Activated gamma-delta T cell (primary cell): ENCODE measurements around the gene GLI2.

Experiments
- DNase-seq: peaks from one replicate; lab custom pipeline; 2025; lab: John Stamatoyannopoulos, UW
- total RNA-seq, 2 donors: gene quantifications; one replicate each; lab custom pipeline; 2026; lab: John Stamatoyannopoulos, UW

The GLI2 gene
- 0 to 0.04 reads per million in 2 donors for total RNA-seq

GRCh38 chr2:120735746-120736170, at the start of gene GLI2:
TSS of gene GLI2 (plus strand) at chr2:120735868. CDS start at chr2:120797321, 61,453 bp downstream.
- no peak for DNase-seq

GRCh38 chr2:120685974-120686297, 49.7 kb upstream of the GLI2 start:
- DNase-seq: no peak

- no peak for DNase-seq
Measured at GRCh38 chr2:120686511-120687168, 49.0 kb upstream of the GLI2 start.

GRCh38 chr2:120687210-120687609, 48.5 kb upstream of the GLI2 start:
- DNase-seq: no peak

- DNase-seq: no peak
Measured at GRCh38 chr2:120690521-120690920, 45.1 kb upstream of the GLI2 start.

- no peak for DNase-seq
Measured at GRCh38 chr2:120691410-120691809, 44.3 kb upstream of the GLI2 start.

DNA sequence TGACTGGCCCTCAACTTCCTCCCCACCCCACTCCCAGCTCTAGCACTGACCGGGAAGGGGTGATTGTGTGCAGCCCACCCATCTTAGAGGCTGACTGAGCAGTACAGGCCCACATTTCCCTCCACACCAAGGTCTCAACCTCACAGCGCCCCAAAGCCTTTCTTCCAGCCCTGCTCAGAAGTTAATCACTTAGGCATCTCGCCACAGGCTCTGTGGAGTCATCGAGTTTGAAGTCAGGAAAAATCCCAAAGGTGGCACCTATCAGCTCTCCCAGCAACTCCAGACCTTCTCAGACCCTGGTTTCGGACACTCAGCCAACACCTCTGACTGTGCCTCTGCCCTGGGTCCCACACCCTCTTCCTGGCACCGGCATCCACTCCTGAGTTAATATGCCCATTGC, 43.0 kb upstream of the GLI2 start:
- DNase-seq: no peak

DNA sequence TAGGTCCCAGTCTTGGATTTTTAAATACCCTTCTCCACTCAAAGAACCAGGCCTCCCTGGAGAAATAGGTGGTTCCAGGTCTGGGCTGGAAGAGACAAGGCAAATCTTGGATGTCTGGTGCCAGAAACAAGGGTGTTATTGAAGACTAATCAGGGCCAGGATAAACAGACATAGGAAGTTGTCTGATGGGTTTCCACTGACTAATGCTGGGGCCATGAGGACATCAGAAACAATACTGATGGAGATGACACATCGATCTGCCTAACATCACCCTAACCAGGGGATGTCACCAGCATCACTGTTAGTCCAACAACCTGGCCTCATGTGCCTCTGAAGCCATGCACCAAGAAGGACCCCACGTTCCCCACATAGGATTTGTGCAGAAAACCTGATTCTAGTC, 42.5 kb upstream of the GLI2 start:
- no peak for DNase-seq

GRCh38 chr2:120694034-120694433, 41.6 kb upstream of the GLI2 start:
- no peak for DNase-seq

DNA sequence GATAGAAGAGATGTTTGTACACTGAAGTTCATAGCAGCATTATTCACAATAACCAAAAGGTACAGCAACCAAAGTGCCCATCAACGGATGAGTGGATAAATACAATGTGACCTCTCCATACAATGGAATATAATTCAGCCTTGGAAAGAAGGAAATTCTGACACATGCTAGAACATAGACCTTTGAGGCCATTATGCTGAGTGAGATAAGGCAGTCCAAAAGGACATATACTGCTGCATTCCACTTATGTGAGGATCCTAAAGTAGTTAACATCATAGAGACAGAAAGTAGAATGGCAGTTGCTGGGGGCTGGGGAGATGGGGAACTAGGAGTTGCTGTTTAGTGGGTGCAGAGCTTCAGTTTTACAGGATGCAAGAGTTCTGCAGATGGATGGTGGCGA, 38.2 kb upstream of the GLI2 start:
- DNase-seq: no peak

DNA sequence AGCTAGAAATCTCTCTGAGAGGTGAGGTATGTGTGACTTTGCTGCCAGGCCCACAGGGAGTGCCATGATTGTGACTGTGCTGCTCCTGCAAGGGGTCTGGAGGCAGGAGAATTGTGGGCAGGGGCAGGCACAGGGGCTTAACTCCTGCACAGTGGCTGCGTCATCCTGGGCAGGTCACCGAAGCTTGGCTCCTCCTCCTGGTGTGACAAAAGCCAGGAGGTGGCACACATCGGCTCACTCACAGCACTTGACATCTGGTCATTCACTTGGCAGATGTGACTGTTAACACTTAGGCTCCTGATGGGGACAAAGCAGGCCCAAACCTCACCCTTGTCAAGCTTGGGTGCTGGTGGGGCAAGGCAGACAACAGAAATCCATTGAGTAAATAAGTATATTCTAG, 36.4 kb upstream of the GLI2 start:
- DNase-seq: no peak

- no peak for DNase-seq
Measured at GRCh38 chr2:120700659-120701058, 35.0 kb upstream of the GLI2 start.

DNA sequence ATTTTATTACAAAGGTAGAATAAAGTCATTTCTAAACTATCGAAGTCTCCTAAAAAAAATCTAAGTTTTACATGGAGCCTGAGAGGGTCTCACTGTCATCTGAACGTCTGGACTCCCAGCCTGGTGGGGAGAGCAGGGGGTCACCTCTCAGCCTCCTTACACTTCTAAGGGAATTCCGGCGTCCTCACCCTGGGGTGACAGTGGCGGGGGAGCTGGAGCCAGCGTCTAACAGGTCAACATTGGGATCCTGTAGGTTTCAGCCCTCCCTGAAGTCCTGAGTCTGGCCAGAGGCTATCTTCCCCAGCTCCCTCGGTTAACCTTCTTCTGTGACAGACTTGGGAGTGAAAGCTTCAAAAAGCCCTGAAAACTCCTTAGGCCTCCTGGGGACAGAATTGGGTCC, 34.6 kb upstream of the GLI2 start:
- DNase-seq: no peak

- DNase-seq: no peak
Measured at GRCh38 chr2:120701499-120701898, 34.2 kb upstream of the GLI2 start.

- DNase-seq: no peak
Measured at GRCh38 chr2:120702061-120702460, 33.6 kb upstream of the GLI2 start.

GRCh38 chr2:120702801-120703200, 32.9 kb upstream of the GLI2 start:
- DNase-seq: no peak

DNA sequence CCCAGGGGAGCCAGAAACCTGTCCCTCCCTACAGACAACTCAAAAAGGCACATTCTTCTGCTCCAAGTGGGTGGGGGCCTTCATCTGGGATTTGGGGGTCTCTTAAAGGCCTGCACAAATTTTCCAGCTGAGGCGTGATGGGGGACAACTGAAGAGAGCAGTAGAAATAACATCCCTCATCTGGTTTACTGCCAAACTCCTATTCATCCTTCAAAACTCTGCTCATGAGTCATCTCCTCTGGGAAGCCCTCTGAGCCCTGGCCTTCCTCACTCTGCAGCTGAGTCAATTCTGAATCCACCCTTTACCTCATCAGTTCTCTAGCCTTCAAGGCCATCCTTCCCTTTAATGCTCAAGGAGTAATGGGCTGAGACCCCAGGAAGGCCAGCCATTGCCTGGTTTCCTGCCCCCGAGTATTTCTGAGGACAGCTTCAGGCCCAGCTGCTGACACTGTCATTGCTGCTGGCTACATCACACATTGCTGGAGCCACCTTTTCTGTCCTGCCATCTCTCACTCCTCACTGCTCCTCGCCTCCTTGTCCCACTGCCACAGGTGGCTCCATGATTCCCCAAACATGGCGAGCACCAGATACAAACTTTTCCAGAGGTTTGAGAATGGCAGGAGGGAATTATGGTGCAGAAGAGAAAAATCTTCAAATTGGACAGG, 32.2 kb upstream of the GLI2 start:
- DNase-seq: no peak

GRCh38 chr2:120704696-120705095, 31.0 kb upstream of the GLI2 start:
- no peak for DNase-seq

DNA sequence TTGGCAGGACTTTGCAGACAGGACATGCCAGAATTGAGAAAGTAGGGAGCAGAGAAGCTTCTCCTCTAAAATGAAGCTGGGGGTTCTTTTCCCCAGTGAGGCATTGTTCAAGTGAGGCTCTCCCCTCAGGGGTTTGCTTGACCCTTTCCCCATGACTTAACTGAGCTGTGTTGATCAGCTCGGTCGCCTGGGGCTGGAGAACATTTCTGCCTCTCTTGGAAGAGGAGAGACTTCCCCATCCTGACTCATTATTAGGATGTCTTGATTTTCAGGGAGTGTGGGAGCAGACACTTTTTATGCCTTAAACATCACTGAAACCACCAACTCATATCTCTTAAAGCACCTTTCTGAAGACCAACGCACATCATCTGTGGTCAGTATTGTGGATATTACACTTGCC, 27.9 kb upstream of the GLI2 start:
- DNase-seq: no peak

- DNase-seq: no peak
Measured at GRCh38 chr2:120708944-120709607, 26.6 kb upstream of the GLI2 start.

GRCh38 chr2:120709608-120710041, 26.0 kb upstream of the GLI2 start:
- DNase-seq: no peak

GRCh38 chr2:120710256-120710655, 25.4 kb upstream of the GLI2 start:
- no peak for DNase-seq

- no peak for DNase-seq
Measured at GRCh38 chr2:120711694-120712093, 24.0 kb upstream of the GLI2 start.
